Measurements from ENCODE around the gene KLHL29.

DNA sequence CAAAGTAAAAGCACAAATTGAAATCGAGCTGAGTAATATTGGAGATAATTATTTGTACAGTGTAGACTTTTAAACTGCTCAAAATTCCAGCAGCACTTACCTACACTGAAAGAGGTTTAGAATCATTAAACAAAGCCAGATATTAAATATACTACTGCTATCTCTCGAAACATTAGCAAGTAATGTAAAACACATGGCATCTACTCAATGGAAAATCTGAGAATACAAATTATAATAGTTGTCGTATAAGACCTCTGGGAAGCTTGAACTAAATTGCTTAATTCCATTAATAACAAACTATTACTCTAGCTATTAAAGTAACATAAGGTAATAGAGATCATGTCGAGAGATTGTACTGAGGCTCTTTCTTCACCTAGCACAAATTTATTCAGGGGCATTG is 108.9 kb downstream of the KLHL29 start:
- TF ChIP-seq, protein P1, sequence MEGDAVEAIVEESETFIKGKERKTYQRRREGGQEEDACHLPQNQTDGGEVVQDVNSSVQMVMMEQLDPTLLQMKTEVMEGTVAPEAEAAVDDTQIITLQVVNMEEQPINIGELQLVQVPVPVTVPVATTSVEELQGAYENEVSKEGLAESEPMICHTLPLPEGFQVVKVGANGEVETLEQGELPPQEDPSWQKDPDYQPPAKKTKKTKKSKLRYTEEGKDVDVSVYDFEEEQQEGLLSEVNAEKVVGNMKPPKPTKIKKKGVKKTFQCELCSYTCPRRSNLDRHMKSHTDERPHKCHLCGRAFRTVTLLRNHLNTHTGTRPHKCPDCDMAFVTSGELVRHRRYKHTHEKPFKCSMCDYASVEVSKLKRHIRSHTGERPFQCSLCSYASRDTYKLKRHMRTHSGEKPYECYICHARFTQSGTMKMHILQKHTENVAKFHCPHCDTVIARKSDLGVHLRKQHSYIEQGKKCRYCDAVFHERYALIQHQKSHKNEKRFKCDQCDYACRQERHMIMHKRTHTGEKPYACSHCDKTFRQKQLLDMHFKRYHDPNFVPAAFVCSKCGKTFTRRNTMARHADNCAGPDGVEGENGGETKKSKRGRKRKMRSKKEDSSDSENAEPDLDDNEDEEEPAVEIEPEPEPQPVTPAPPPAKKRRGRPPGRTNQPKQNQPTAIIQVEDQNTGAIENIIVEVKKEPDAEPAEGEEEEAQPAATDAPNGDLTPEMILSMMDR (conservative IDR thresholded peaks at IDR 0.05): no peak
- TF ChIP-seq EZH2 (IDR thresholded peaks at IDR 0.05; ENCODE audit: low read depth): no peak
